Prostate gland (tissue), 2 donors: ENCODE measurements around the gene CYP17A1. TPM values are rescaled to one million over a fixed set of nuclear protein-coding genes. Genes with fewer than 3 reads are reported as not detected.
A peak's percentile ranks its signal among the peaks of the same experiment; 100 is the strongest.
"Not testable (repeated sequence)": the region's sequence is repeated elsewhere in the genome, so short reads cannot be mapped to it uniquely, and the experiment has no call there.

Experiments
- DNase-seq: peaks from one replicate; pipeline ENCODE4 v3.0.0-alpha.2; 2019; ENCODE audit warnings: low spot score
- H3K27ac ChIP-seq, 2 donors: fragments of 200-600 bp; sonication (generic); 2 replicates each; pipeline ENCODE4 v1.5.1; 2017 to 2019
- H3K27me3 ChIP-seq: fragments of 200-600 bp; sonication (generic); replicated peaks from 2 replicates; pipeline ENCODE4 v1.5.1; 2019; ENCODE audit not compliant: insufficient read depth
- H3K36me3 ChIP-seq, 2 donors: fragments of 200-600 bp; sonication (generic); 1 replicate in 1 of 2; 2 replicates in 1 of 2; pipeline versions ENCODE4 v1.5.1 to v1.8.1; 2017 to 2019
- H3K4me1 ChIP-seq: fragments of 200-600 bp; sonication (generic); replicated peaks from 2 replicates; pipeline ENCODE4 v1.5.1; 2019
- H3K4me3 ChIP-seq, 2 donors: fragments of 200-600 bp; sonication (generic); 2 replicates each; pipeline ENCODE4 v1.5.1; 2017 to 2019
- H3K9me3 ChIP-seq: fragments of 200-600 bp; sonication (generic); 2 replicates; pipeline ENCODE4 v1.5.1; 2017
- CTCF ChIP-seq, 4 experiments: fragments of 200-600 bp in 2 of 4; fragments of 450-650 bp in 2 of 4; sonication (generic) in 2 of 4; IDR thresholded peaks; 1 replicate in 3 of 4; 2 replicates in 1 of 4; pipeline ENCODE4 v1.5.1; 2016 to 2019; ENCODE audit warnings: antibody characterized with exemption in 4 of 4, mild to moderate bottlenecking in 2 of 4, moderate library complexity in 2 of 4
- POLR2A ChIP-seq: fragments of 450-650 bp; IDR thresholded peaks from one replicate; pipeline ENCODE4 v1.6.1; 2016; ENCODE audit warnings: antibody characterized with exemption, mild to moderate bottlenecking
- POLR2AphosphoS5 ChIP-seq: sonication (generic); formaldehyde crosslinking; IDR thresholded peaks from one replicate; pipeline ENCODE4 v1.6.1; 2017; ENCODE audit warnings: antibody characterized with exemption
- WGBS: methylation state at CpG from one replicate; pipeline ENCODE4 v1.1.5; 2018; 5-methylcytosine and 5-hydroxymethylcytosine counted together
- intact Hi-C: fragments of 100-400 bp; cut with DNase I; formaldehyde crosslinking; loops from one replicate; pipeline ENCODE4 v1.14.2; 2022
- total RNA-seq, 2 donors: library from RNA; depleted of rRNA; stranded (reverse); fragments of >200 nt; gene quantifications; one replicate each; pipeline ENCODE4 v1.1.0, GENCODE V29; 2016

CYP17A1 gene
- total RNA-seq, 2 donors from 2014 or later = 12.8 TPM; not detected in 1

DNA sequence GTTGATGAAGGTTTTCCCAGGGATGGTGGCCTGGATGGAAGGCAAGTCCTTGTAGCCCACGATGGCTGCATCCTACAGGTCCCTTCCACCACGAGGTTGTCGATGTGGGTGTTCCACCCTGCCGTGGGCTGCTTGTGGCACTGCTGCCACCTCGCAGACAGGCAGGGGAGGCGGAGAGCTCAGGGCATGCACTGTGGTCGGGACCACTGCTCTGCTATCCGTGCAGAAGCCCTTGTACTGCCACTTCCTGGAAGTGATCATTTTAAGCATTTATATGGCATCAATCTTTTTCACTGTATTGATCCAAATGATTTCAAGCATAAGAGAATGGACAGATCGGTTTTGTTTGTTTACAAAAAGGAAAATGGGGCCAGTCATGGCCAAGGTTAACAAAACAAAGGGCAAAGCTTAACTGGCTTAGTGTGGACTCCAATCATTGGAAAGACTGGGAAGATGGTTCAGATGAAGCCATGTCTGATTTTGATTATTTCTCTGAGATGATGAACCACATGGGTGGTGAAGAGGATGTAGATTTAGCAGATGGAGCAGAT, 8.2 kb upstream of the CYP17A1 start:
- H3K9me3 ChIP-seq = no peaks in the 10 kb centered on the region
- WGBS = 91% methylated on average over 9 of the region's 9 CpGs
- no peak overlapping the region for H3K27ac ChIP-seq
- no peaks in the 10 kb centered on the region for H3K27me3 ChIP-seq
- intact Hi-C loops = no loop called here
- H3K4me3 ChIP-seq = no peak overlapping the region
- no peak for DNase-seq
- no peaks in the 10 kb centered on the region for H3K4me1 ChIP-seq
- no peaks in the 10 kb centered on the region for H3K36me3 ChIP-seq
- TF ChIP-seq CTCF (IDR thresholded peaks at IDR 0.05) = no peak

GRCh38 chr10:102844190-102844776, 7.1 kb upstream of the CYP17A1 start:
- H3K4me3 ChIP-seq, H3K9me3 ChIP-seq, H3K36me3 ChIP-seq, H3K4me1 ChIP-seq, DNase-seq, H3K27me3 ChIP-seq, intact Hi-C loops, H3K27ac ChIP-seq: not testable (repeated sequence)
- 87% methylated on average over 6 of the region's 6 CpGs for WGBS

DNA sequence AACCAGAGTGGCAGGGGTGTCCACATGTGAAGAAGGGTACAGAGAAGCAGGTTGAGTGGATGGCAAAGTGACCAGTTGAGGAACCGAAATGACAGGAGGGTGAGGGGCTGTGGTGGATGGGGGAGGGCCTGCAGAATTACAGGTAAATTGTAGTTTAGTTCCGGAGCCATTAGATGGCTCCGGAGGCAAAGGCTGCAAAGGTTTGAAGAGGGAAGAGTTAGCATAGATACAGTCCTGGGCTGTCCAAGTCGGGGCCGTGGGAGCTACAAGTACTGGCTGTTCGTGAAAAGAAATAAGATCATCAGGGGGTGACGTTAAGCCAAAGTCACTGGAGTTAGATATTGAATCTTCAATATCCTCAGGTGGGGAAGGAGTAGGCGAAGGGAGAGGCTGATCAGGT, 5.9 kb upstream of the CYP17A1 start:
- H3K9me3 ChIP-seq, H3K36me3 ChIP-seq, H3K27ac ChIP-seq, H3K27me3 ChIP-seq, DNase-seq, H3K4me3 ChIP-seq, H3K4me1 ChIP-seq, intact Hi-C loops: not testable (repeated sequence)
- WGBS = 60% methylated on average over 8 of the region's 8 CpGs

DNA sequence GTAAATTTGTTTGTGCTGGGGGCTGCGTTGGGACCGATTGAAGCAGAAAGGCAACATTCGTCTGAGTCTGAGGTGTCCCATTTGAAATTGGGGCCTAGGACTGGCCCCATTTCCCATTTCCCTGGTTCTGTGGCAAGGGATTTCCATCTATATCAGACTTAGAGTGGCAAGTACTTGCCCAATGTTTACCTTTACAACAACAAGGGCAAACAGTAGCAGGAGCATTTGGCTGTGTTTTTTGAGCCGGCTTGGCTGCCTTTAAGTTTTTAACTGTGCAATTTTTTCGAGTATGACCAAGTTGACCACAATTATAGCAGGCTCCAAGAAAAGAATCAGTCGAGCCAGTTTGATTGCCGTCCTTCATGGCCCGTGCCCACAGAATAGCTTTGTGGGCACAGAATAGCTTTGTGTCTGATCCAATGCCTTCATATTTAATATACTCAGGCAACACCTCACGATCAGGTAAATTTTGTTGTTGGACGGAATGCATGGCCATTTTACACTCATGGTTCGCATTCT, 4.7 kb upstream of the CYP17A1 start:
- H3K4me1 ChIP-seq = no peaks in the 10 kb centered on the region
- H3K9me3 ChIP-seq = no peaks in the 10 kb centered on the region
- no peak overlapping the region for H3K4me3 ChIP-seq
- intact Hi-C loops = no loop called here
- H3K27ac ChIP-seq = no peak overlapping the region
- H3K36me3 ChIP-seq = no peaks in the 10 kb centered on the region
- 66% methylated on average over 11 of the region's 11 CpGs for WGBS
- TF ChIP-seq POLR2AphosphoS5 (no peak), POLR2A (no peak), CTCF (IDR thresholded peaks at IDR 0.05) (no peak)
- no peak for DNase-seq
- no peaks in the 10 kb centered on the region for H3K27me3 ChIP-seq

GRCh38 chr10:102838276-102838927, 1.2 kb upstream of the CYP17A1 start:
- WGBS = 91% methylated on average over 9 of the region's 9 CpGs
- H3K27ac ChIP-seq, H3K4me1 ChIP-seq: not testable (repeated sequence)

GRCh38 chr10:102835007-102835482, 2.2 kb downstream of the CYP17A1 start:
- Histone ChIP-seq H3K4me1 (no peaks in the 10 kb centered on the region), H3K27ac (no peak overlapping the region), H3K27me3 (no peaks in the 10 kb centered on the region), H3K36me3 (no peaks in the 10 kb centered on the region), H3K4me3 (no peak overlapping the region), H3K9me3 (no peaks in the 10 kb centered on the region)
- intact Hi-C loops = loop anchor here (5.0 kb wide), 1 partner anchor 232 kb away; no protein-coding TSS in a partner anchor
- TF ChIP-seq CTCF (IDR thresholded peaks at IDR 0.05) = peak; percentile 60 to 84 (median 82)
- TF ChIP-seq POLR2AphosphoS5 = no peak
- DNase-seq = peak; percentile 75
- WGBS = 63% methylated on average over 11 of the region's 11 CpGs

More at GRCh38 chr10:102838276-102838927, 1.2 kb upstream of the CYP17A1 start:
- intact Hi-C loops = loop anchor here (5.0 kb wide), 1 partner anchor 229 kb away; no protein-coding TSS in a partner anchor
- not testable (repeated sequence) for H3K36me3 ChIP-seq, H3K4me3 ChIP-seq, H3K9me3 ChIP-seq, H3K27me3 ChIP-seq, DNase-seq
